ENCODE results near the gene CALR3.

DNA sequence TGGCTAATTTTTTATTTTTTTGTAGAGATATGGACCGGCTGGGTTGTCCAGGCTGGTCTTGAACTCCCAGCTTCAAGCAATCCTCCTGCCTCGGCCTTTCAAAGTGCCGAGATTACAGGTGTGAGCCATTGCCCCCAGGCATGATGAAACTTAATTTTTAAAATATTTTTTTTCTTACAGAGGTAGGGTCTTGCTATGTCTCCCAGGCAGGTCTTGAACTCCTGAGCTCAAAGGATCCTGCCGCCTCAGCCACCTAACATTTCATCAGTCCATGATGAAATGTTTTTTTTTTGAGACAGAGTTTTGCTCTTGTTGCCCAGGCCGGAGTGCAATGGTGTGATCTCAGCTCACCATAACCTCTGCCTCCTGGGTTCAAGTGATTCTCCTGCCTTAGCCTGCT lies 12.6 kb upstream of the CALR3 start:
- TF ChIP-seq, protein P1, sequence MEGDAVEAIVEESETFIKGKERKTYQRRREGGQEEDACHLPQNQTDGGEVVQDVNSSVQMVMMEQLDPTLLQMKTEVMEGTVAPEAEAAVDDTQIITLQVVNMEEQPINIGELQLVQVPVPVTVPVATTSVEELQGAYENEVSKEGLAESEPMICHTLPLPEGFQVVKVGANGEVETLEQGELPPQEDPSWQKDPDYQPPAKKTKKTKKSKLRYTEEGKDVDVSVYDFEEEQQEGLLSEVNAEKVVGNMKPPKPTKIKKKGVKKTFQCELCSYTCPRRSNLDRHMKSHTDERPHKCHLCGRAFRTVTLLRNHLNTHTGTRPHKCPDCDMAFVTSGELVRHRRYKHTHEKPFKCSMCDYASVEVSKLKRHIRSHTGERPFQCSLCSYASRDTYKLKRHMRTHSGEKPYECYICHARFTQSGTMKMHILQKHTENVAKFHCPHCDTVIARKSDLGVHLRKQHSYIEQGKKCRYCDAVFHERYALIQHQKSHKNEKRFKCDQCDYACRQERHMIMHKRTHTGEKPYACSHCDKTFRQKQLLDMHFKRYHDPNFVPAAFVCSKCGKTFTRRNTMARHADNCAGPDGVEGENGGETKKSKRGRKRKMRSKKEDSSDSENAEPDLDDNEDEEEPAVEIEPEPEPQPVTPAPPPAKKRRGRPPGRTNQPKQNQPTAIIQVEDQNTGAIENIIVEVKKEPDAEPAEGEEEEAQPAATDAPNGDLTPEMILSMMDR (IDR thresholded peaks at IDR 0.05): no peak
- TF ChIP-seq ZFX (IDR thresholded peaks at IDR 0.05; ENCODE audit: borderline replicate concordance): no peak

Measured in 22Rv1 (cell line).